ENCODE results near the gene EBPL.

EBPL gene

DNA sequence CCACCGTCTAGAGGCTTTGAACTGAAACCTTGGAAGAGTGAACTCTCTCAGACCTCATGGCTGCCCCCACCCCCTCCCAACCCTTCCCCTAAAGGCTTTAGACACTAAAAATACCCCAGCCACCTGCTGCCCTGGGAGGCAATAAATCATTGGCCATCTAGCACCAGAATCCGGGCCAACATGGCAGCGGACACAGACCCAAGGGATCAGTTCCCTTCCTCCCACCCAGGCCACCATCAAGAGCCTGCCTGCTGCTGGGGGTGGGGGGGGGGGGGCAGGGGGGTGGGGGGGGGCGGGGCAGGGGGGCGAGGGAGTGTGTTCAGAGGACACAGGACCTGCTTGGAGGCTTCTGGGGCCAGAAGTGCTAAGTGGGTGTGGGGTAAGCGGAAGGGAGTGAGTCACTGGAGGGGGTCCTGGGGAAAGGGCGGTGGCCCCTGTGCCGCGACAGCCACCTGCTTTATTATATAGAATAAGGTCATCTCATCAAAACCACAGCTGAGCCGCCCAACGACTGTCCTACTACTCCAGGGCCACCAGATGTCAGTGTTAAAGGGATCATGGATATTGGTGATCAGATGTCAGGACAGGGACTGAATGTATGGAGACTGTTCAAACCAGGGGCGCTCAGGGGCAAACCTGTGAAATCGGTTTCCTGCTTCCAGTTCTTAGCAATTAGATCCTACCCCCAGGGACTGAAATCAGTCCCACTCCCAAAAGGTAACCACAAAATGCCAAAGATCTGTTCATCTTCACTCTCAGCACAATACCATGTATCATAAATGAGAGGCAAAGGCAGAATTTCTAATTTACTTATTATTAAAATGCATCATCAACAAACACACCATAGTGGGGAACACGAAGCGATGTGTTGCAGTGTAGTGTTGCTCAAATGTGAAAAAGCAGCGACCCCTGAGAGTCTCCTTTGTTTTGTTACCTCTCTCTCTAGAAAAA lies 38.7 kb downstream of the EBPL start:
- Histone ChIP-seq H3K27ac (ENCODE audit: low read depth, low read length) (no peak overlapping the region), H3K4me1 (ENCODE audit: control insufficient read depth in 5 of 5, insufficient read depth in 5 of 5, low read length in 5 of 5) (peaks cover 0 to 7% (median 2%) of the 10 kb centered on the region in 5 donors), H3K9ac (ENCODE audit: low read length in 5 of 5) (no peak overlapping the region), H3K36me3 (ENCODE audit: control insufficient read depth in 5 of 5, insufficient read depth in 5 of 5, low read length in 5 of 5) (no peaks in the 10 kb centered on the region), H3K4me3 (ENCODE audit: low read depth in 1 of 5, low read length in 5 of 5) (no peak overlapping the region), H3K9me3 (ENCODE audit: control insufficient read depth in 5 of 5, low read length in 5 of 5) (no peaks in the 10 kb centered on the region), H3K27me3 (ENCODE audit: control insufficient read depth in 5 of 5, insufficient read depth in 4 of 5, low read length in 5 of 5) (no peaks in the 10 kb centered on the region)

GRCh38 chr13:49651570-49652354 lies 39.5 kb downstream of the EBPL start:
- Histone ChIP-seq H3K4me3 (ENCODE audit: low read depth in 1 of 5, low read length in 5 of 5) (no peak overlapping the region), H3K27ac (ENCODE audit: low read depth, low read length) (no peak overlapping the region), H3K9ac (ENCODE audit: low read length in 5 of 5) (no peak overlapping the region), H3K9me3 (ENCODE audit: control insufficient read depth in 5 of 5, low read length in 5 of 5) (no peaks in the 10 kb centered on the region), H3K27me3 (ENCODE audit: control insufficient read depth in 5 of 5, insufficient read depth in 4 of 5, low read length in 5 of 5) (no peaks in the 10 kb centered on the region), H3K4me1 (ENCODE audit: control insufficient read depth in 5 of 5, insufficient read depth in 5 of 5, low read length in 5 of 5) (peaks cover 0 to 7% (median 2%) of the 10 kb centered on the region in 5 donors), H3K36me3 (ENCODE audit: control insufficient read depth in 5 of 5, insufficient read depth in 5 of 5, low read length in 5 of 5) (no peaks in the 10 kb centered on the region)

- peaks cover 0 to 7% (median 2%) of the 10 kb centered on the region in 5 donors for H3K4me1 ChIP-seq (ENCODE audit: control insufficient read depth in 5 of 5, insufficient read depth in 5 of 5, low read length in 5 of 5)
- H3K27ac ChIP-seq (ENCODE audit: low read depth, low read length), result no peak overlapping the region
- H3K36me3 ChIP-seq (ENCODE audit: control insufficient read depth in 5 of 5, insufficient read depth in 5 of 5, low read length in 5 of 5), result no peaks in the 10 kb centered on the region
- no peak overlapping the region for H3K9ac ChIP-seq (ENCODE audit: low read length in 5 of 5)
- H3K9me3 ChIP-seq (ENCODE audit: control insufficient read depth in 5 of 5, low read length in 5 of 5), result no peaks in the 10 kb centered on the region
- H3K4me3 ChIP-seq (ENCODE audit: low read depth in 1 of 5, low read length in 5 of 5), result no peak overlapping the region
- H3K27me3 ChIP-seq (ENCODE audit: control insufficient read depth in 5 of 5, insufficient read depth in 4 of 5, low read length in 5 of 5), result no peaks in the 10 kb centered on the region
Measured at GRCh38 chr13:49649963-49650312, 41.3 kb downstream of the EBPL start.

GRCh38 chr13:49649244-49649962 lies 41.9 kb downstream of the EBPL start:
- no peaks in the 10 kb centered on the region for H3K9me3 ChIP-seq (ENCODE audit: control insufficient read depth in 5 of 5, low read length in 5 of 5)
- H3K4me1 ChIP-seq (ENCODE audit: control insufficient read depth in 5 of 5, insufficient read depth in 5 of 5, low read length in 5 of 5), result peaks cover 0 to 7% (median 2%) of the 10 kb centered on the region in 5 donors
- H3K36me3 ChIP-seq (ENCODE audit: control insufficient read depth in 5 of 5, insufficient read depth in 5 of 5, low read length in 5 of 5), result no peaks in the 10 kb centered on the region
- no peak overlapping the region for H3K27ac ChIP-seq (ENCODE audit: low read depth, low read length)
- H3K4me3 ChIP-seq (ENCODE audit: low read depth in 1 of 5, low read length in 5 of 5), result no peak overlapping the region
- no peak overlapping the region for H3K9ac ChIP-seq (ENCODE audit: low read length in 5 of 5)
- H3K27me3 ChIP-seq (ENCODE audit: control insufficient read depth in 5 of 5, insufficient read depth in 4 of 5, low read length in 5 of 5), result no peaks in the 10 kb centered on the region

GRCh38 chr13:49646688-49647087 lies 44.6 kb downstream of the EBPL start:
- H3K27me3 ChIP-seq (ENCODE audit: control insufficient read depth in 5 of 5, insufficient read depth in 4 of 5, low read length in 5 of 5), result no peaks in the 10 kb centered on the region
- H3K9me3 ChIP-seq (ENCODE audit: control insufficient read depth in 5 of 5, low read length in 5 of 5), result no peaks in the 10 kb centered on the region
- no peak overlapping the region for H3K9ac ChIP-seq (ENCODE audit: low read length in 5 of 5)
- no peak overlapping the region for H3K4me3 ChIP-seq (ENCODE audit: low read depth in 1 of 5, low read length in 5 of 5)
- no peak overlapping the region for H3K27ac ChIP-seq (ENCODE audit: low read depth, low read length)
- no peaks in the 10 kb centered on the region for H3K36me3 ChIP-seq (ENCODE audit: control insufficient read depth in 5 of 5, insufficient read depth in 5 of 5, low read length in 5 of 5)
- H3K4me1 ChIP-seq (ENCODE audit: control insufficient read depth in 5 of 5, insufficient read depth in 5 of 5, low read length in 5 of 5), result peaks cover 0 to 4% (median 0%) of the 10 kb centered on the region in 5 donors

DNA sequence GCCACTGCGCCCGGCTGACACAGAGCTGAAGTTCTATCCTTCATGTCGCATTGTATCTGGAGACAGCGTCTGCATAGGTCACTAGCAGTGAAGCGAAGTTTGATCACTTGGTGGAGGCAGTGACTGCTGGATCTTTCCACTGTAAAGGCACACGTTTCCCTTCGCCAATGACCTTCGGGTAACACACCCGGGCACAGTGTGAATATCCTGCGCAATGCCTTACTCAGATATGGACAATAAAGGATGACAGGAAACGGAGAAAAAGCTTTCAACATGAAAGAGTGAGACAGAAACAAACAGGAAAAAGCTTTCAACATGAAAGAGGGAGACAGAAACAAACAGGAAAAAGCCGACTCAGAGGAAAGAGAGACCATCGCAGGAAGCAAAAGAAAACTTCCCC lies 45.8 kb downstream of the EBPL start:
- H3K4me3 ChIP-seq (ENCODE audit: low read depth in 1 of 5, low read length in 5 of 5), result no peak overlapping the region
- no peak overlapping the region for H3K27ac ChIP-seq (ENCODE audit: low read depth, low read length)
- H3K9me3 ChIP-seq (ENCODE audit: control insufficient read depth in 5 of 5, low read length in 5 of 5), result no peaks in the 10 kb centered on the region
- no peaks in the 10 kb centered on the region for H3K27me3 ChIP-seq (ENCODE audit: control insufficient read depth in 5 of 5, insufficient read depth in 4 of 5, low read length in 5 of 5)
- no peaks in the 10 kb centered on the region for H3K36me3 ChIP-seq (ENCODE audit: control insufficient read depth in 5 of 5, insufficient read depth in 5 of 5, low read length in 5 of 5)
- H3K9ac ChIP-seq (ENCODE audit: low read length in 5 of 5), result no peak overlapping the region
- peaks cover 0 to 8% (median 0%) of the 10 kb centered on the region in 5 donors for H3K4me1 ChIP-seq (ENCODE audit: control insufficient read depth in 5 of 5, insufficient read depth in 5 of 5, low read length in 5 of 5)

DNA sequence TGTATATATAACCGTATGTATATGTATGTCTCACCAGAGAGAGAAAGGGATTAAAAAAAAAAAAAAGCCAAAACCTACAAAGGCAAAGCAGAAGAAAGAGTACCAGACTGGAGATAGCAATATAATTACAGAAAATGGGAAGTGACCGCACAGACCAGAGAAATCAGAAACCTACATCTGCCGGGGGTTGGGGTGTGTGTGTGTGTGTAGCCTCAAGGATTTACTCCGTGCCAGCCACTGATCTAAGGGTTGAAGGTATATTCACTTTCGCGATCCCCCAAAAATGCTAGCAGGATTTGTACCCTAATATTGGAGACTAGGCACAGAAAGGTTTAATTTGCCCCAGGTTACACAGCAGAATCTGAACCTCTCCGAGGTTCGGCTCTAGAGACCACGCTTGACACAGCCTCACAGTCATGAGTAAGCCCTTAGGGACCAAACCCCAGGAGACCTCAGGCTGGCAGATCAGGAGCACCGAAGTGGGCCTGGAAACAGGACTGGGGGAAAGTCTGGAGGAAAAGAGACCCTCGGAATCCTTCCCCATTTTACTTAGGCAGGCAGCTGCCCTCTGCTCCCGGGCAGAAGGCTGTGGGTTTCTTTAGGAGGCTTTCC lies 48.1 kb downstream of the EBPL start:
- Histone ChIP-seq H3K27ac (ENCODE audit: low read depth, low read length) (no peak overlapping the region), H3K9ac (ENCODE audit: low read length in 5 of 5) (peak overlapping the region in 2 of 5 donors; percentile 11 to 39), H3K4me3 (ENCODE audit: low read depth in 1 of 5, low read length in 5 of 5) (peak overlapping the region in 3 of 5 donors; percentile 18 to 51 (median 36))

DNA sequence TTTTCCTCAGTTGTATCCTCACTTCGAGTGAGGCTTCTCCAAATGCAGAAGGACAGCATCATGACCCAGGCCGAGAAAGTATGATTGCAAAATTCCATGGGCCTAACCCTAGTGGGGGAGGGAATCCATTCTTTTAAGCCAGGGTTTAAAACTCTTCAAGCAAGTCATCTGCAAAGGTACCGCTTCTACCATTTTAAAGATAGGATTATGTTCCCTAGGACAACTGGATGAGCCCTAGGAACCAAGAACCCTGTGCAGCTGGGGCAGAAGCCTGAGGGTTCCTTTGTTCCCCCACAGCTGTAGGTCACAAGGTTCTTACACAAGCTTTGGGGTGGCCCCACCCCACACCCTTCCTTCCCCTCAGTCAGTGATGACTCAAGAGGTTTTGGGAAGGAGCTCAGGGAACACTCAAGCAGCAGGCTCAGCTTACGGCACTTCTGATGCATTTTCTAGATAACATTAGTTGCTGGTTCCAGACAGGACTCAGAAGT lies 49.4 kb downstream of the EBPL start:
- Histone ChIP-seq H3K9me3 (ENCODE audit: control insufficient read depth in 5 of 5, low read length in 5 of 5) (no peaks in the 10 kb centered on the region), H3K36me3 (ENCODE audit: control insufficient read depth in 5 of 5, insufficient read depth in 5 of 5, low read length in 5 of 5) (no peaks in the 10 kb centered on the region), H3K27ac (ENCODE audit: low read depth, low read length) (peak overlapping the region; percentile 3), H3K27me3 (ENCODE audit: control insufficient read depth in 5 of 5, insufficient read depth in 4 of 5, low read length in 5 of 5) (no peaks in the 10 kb centered on the region), H3K4me3 (ENCODE audit: low read depth in 1 of 5, low read length in 5 of 5) (peak overlapping the region in 2 of 5 donors; percentile 22 to 51), H3K4me1 (ENCODE audit: control insufficient read depth in 5 of 5, insufficient read depth in 5 of 5, low read length in 5 of 5) (peaks cover 0 to 8% (median 0%) of the 10 kb centered on the region in 5 donors), H3K9ac (ENCODE audit: low read length in 5 of 5) (no peak overlapping the region)

More for the DNA sequence above, 48.1 kb downstream of the EBPL start:
- no peaks in the 10 kb centered on the region for H3K9me3 ChIP-seq (ENCODE audit: control insufficient read depth in 5 of 5, low read length in 5 of 5)
- H3K36me3 ChIP-seq (ENCODE audit: control insufficient read depth in 5 of 5, insufficient read depth in 5 of 5, low read length in 5 of 5), result no peaks in the 10 kb centered on the region
- H3K27me3 ChIP-seq (ENCODE audit: control insufficient read depth in 5 of 5, insufficient read depth in 4 of 5, low read length in 5 of 5), result no peaks in the 10 kb centered on the region
- peaks cover 0 to 8% (median 0%) of the 10 kb centered on the region in 5 donors for H3K4me1 ChIP-seq (ENCODE audit: control insufficient read depth in 5 of 5, insufficient read depth in 5 of 5, low read length in 5 of 5)

DNA sequence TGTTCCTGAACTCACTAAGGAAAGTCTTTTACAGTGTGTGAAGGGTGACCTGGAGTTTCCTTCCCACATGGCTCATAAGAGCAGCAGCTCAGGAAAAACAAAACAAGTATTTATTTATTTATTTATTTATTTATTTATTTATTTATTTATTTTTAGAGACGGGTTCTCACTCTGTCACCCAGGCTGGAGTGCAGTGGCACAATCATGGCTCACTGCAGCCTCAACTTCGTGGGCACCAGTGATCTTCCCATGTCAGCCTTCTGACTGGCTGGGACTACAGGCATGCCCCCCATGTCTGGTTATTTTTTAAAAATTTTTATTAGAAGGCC lies 52.6 kb downstream of the EBPL start:
- Histone ChIP-seq H3K4me3 (ENCODE audit: low read depth in 1 of 5, low read length in 5 of 5) (no peak overlapping the region), H3K27me3 (ENCODE audit: control insufficient read depth in 5 of 5, insufficient read depth in 4 of 5, low read length in 5 of 5) (no peaks in the 10 kb centered on the region), H3K36me3 (ENCODE audit: control insufficient read depth in 5 of 5, insufficient read depth in 5 of 5, low read length in 5 of 5) (no peaks in the 10 kb centered on the region), H3K27ac (ENCODE audit: low read depth, low read length) (no peak overlapping the region), H3K9me3 (ENCODE audit: control insufficient read depth in 5 of 5, low read length in 5 of 5) (no peaks in the 10 kb centered on the region), H3K4me1 (ENCODE audit: control insufficient read depth in 5 of 5, insufficient read depth in 5 of 5, low read length in 5 of 5) (peaks cover 2 to 11% (median 9%) of the 10 kb centered on the region in 5 donors), H3K9ac (ENCODE audit: low read length in 5 of 5) (no peak overlapping the region)

All from subcutaneous abdominal adipose tissue (tissue), 5 donors.